ENCODE measurements around the gene PGRMC2. TPM values are rescaled to one million over a fixed set of nuclear protein-coding genes. Genes with fewer than 3 reads are reported as not detected.

The PGRMC2 gene
- total RNA-seq, 1 experiment from 2014 or later, result 73.1 TPM

GRCh38 chr4:128241981-128242380 lies 45.6 kb downstream of the PGRMC2 start:
- Mint-ChIP-seq H3K4me3 (ENCODE audit: unreplicated experiment) (no peak overlapping the region), H3K4me1 (ENCODE audit: low read depth, unreplicated experiment) (no peaks in the 10 kb centered on the region), H3K36me3 (ENCODE audit: insufficient read depth, unreplicated experiment) (no peaks in the 10 kb centered on the region), H3K27ac (ENCODE audit: unreplicated experiment) (no peak overlapping the region), H3K9me3 (ENCODE audit: unreplicated experiment) (peaks cover 51% of the 10 kb centered on the region), H3K27me3 (ENCODE audit: insufficient read depth, unreplicated experiment) (no peaks in the 10 kb centered on the region)
- H3K4me3 ChIP-seq (ENCODE audit: low read depth, low read length), result no peak overlapping the region
- no peak for TF ChIP-seq CTCF (IDR thresholded peaks at IDR 0.05; ENCODE audit: insufficient read depth in 1 of 2, low read depth in 1 of 2, low read length in 1 of 2, severe bottlenecking in 1 of 2, unreplicated experiment in 1 of 2)
- ChIA-PET CTCF (no interaction called here), POLR2A (no interaction called here)
- no peaks in the 10 kb centered on the region for H3K36me3 ChIP-seq (ENCODE audit: control insufficient read depth, insufficient read depth, low read length)
- no peaks in the 10 kb centered on the region for H3K27me3 ChIP-seq (replicated peaks; ENCODE audit: control insufficient read depth, insufficient read depth, low read length)
- intact Hi-C loops (cut with micrococcal nuclease; ENCODE audit: unreplicated experiment), result no loop called here
- BruUV-seq (replicated peaks), result no TSS peak
- no peaks in the 10 kb centered on the region; the same call in 1 of the 2 replicates for H3K4me1 ChIP-seq
- DNase-seq, result no peak
- H3K9me3 ChIP-seq, result no peaks in the 10 kb centered on the region

GRCh38 chr4:128241425-128241913 lies 46.1 kb downstream of the PGRMC2 start:
- Mint-ChIP-seq H3K27me3 (ENCODE audit: insufficient read depth, unreplicated experiment) (no peaks in the 10 kb centered on the region), H3K27ac (ENCODE audit: unreplicated experiment) (no peak overlapping the region), H3K4me3 (ENCODE audit: unreplicated experiment) (no peak overlapping the region), H3K4me1 (ENCODE audit: low read depth, unreplicated experiment) (no peaks in the 10 kb centered on the region), H3K36me3 (ENCODE audit: insufficient read depth, unreplicated experiment) (no peaks in the 10 kb centered on the region), H3K9me3 (ENCODE audit: unreplicated experiment) (peaks cover 46% of the 10 kb centered on the region)
- Histone ChIP-seq H3K4me3 (ENCODE audit: low read depth, low read length) (no peak overlapping the region), H3K36me3 (ENCODE audit: control insufficient read depth, insufficient read depth, low read length) (no peaks in the 10 kb centered on the region), H3K9me3 (peaks cover under 1% of the 10 kb centered on the region; the same call in 1 of the 2 replicates), H3K27me3 (replicated peaks; ENCODE audit: control insufficient read depth, insufficient read depth, low read length) (no peaks in the 10 kb centered on the region), H3K4me1 (no peaks in the 10 kb centered on the region; the same call in 1 of the 2 replicates)
- CTCF ChIA-PET, result no interaction called here
- intact Hi-C loops (cut with micrococcal nuclease; ENCODE audit: unreplicated experiment), result no loop called here
- no TSS peak for BruUV-seq (replicated peaks)
- POLR2A ChIA-PET, result no interaction called here
- no peak for DNase-seq
- no peak for TF ChIP-seq CTCF (IDR thresholded peaks at IDR 0.05; ENCODE audit: insufficient read depth in 1 of 2, low read depth in 1 of 2, low read length in 1 of 2, severe bottlenecking in 1 of 2, unreplicated experiment in 1 of 2)

- Histone ChIP-seq H3K9me3 (peaks cover 3% of the 10 kb centered on the region; the same call in 1 of the 2 replicates), H3K36me3 (ENCODE audit: control insufficient read depth, insufficient read depth, low read length) (no peaks in the 10 kb centered on the region), H3K4me1 (no peaks in the 10 kb centered on the region; the same call in 1 of the 2 replicates), H3K4me3 (ENCODE audit: low read depth, low read length) (no peak overlapping the region), H3K27me3 (replicated peaks; ENCODE audit: control insufficient read depth, insufficient read depth, low read length) (no peaks in the 10 kb centered on the region)
- Mint-ChIP-seq H3K4me1 (ENCODE audit: low read depth, unreplicated experiment) (no peaks in the 10 kb centered on the region), H3K9me3 (ENCODE audit: unreplicated experiment) (peaks cover 41% of the 10 kb centered on the region), H3K27me3 (ENCODE audit: insufficient read depth, unreplicated experiment) (no peaks in the 10 kb centered on the region), H3K36me3 (ENCODE audit: insufficient read depth, unreplicated experiment) (no peaks in the 10 kb centered on the region), H3K27ac (ENCODE audit: unreplicated experiment) (no peak overlapping the region), H3K4me3 (ENCODE audit: unreplicated experiment) (no peak overlapping the region)
- BruUV-seq (replicated peaks), result no TSS peak
- ChIA-PET CTCF (no interaction called here), POLR2A (no interaction called here)
- TF ChIP-seq CTCF (IDR thresholded peaks at IDR 0.05; ENCODE audit: insufficient read depth in 1 of 2, low read depth in 1 of 2, low read length in 1 of 2, severe bottlenecking in 1 of 2, unreplicated experiment in 1 of 2), result no peak
- no peak for DNase-seq
- intact Hi-C loops (cut with micrococcal nuclease; ENCODE audit: unreplicated experiment), result no loop called here
Observed at GRCh38 chr4:128241019-128241418, 46.6 kb downstream of the PGRMC2 start.

Measured in Caco-2 (cell line).